ENCODE results near the gene GSTA2.

GSTA2 gene

GRCh38 chr6:52729576-52729975 lies 33.7 kb downstream of the GSTA2 start:
- no peaks in the 10 kb centered on the region for H3K9me3 ChIP-seq (ENCODE audit: control insufficient read depth, low read length)
- H3K9ac ChIP-seq = no peak overlapping the region
- H3K4me3 ChIP-seq (ENCODE audit: low read depth, low read length) = no peak overlapping the region
- no peak overlapping the region for H2AFZ ChIP-seq
- no peak for TF ChIP-seq CTCF (IDR thresholded peaks at IDR 0.05)
- no peak overlapping the region for H3K4me2 ChIP-seq (ENCODE audit: low read length)
- no peaks in the 10 kb centered on the region for H3K27me3 ChIP-seq (ENCODE audit: control insufficient read depth, insufficient read depth, low read length)
- no peaks in the 10 kb centered on the region for H3K79me2 ChIP-seq
- no peaks in the 10 kb centered on the region for H3K36me3 ChIP-seq (ENCODE audit: control insufficient read depth, insufficient read depth, low read length)
- no peak overlapping the region for H3K27ac ChIP-seq
- H3K4me1 ChIP-seq = no peaks in the 10 kb centered on the region

- Histone ChIP-seq H3K27me3 (ENCODE audit: control insufficient read depth, insufficient read depth, low read length) (no peaks in the 10 kb centered on the region), H3K9ac (no peak overlapping the region), H2AFZ (no peak overlapping the region), H3K4me2 (ENCODE audit: low read length) (no peak overlapping the region), H3K9me3 (ENCODE audit: control insufficient read depth, low read length) (no peaks in the 10 kb centered on the region), H3K36me3 (ENCODE audit: control insufficient read depth, insufficient read depth, low read length) (no peaks in the 10 kb centered on the region), H3K27ac (no peak overlapping the region), H3K4me3 (ENCODE audit: low read depth, low read length) (no peak overlapping the region), H3K4me1 (no peaks in the 10 kb centered on the region), H3K79me2 (no peaks in the 10 kb centered on the region)
- TF ChIP-seq CTCF (IDR thresholded peaks at IDR 0.05) = no peak
These were observed 34.9 kb downstream of the GSTA2 start for GRCh38 chr6:52728394-52728793.

GRCh38 chr6:52727908-52728307 lies 35.4 kb downstream of the GSTA2 start:
- no peak overlapping the region for H3K4me3 ChIP-seq (ENCODE audit: low read depth, low read length)
- no peaks in the 10 kb centered on the region for H3K9me3 ChIP-seq (ENCODE audit: control insufficient read depth, low read length)
- H3K9ac ChIP-seq = no peak overlapping the region
- H3K36me3 ChIP-seq (ENCODE audit: control insufficient read depth, insufficient read depth, low read length) = no peaks in the 10 kb centered on the region
- no peak overlapping the region for H3K4me2 ChIP-seq (ENCODE audit: low read length)
- H2AFZ ChIP-seq = no peak overlapping the region
- H3K27me3 ChIP-seq (ENCODE audit: control insufficient read depth, insufficient read depth, low read length) = no peaks in the 10 kb centered on the region
- no peak for TF ChIP-seq CTCF (IDR thresholded peaks at IDR 0.05)
- H3K79me2 ChIP-seq = no peaks in the 10 kb centered on the region
- H3K4me1 ChIP-seq = no peaks in the 10 kb centered on the region
- no peak overlapping the region for H3K27ac ChIP-seq

GRCh38 chr6:52726741-52727535 lies 36.3 kb downstream of the GSTA2 start:
- H3K9me3 ChIP-seq (ENCODE audit: control insufficient read depth, low read length) = no peaks in the 10 kb centered on the region
- H3K27ac ChIP-seq = no peak overlapping the region
- H3K27me3 ChIP-seq (ENCODE audit: control insufficient read depth, insufficient read depth, low read length) = no peaks in the 10 kb centered on the region
- no peaks in the 10 kb centered on the region for H3K4me1 ChIP-seq
- H3K79me2 ChIP-seq = no peaks in the 10 kb centered on the region
- H3K9ac ChIP-seq = no peak overlapping the region
- no peak overlapping the region for H2AFZ ChIP-seq
- no peaks in the 10 kb centered on the region for H3K36me3 ChIP-seq (ENCODE audit: control insufficient read depth, insufficient read depth, low read length)
- no peak overlapping the region for H3K4me2 ChIP-seq (ENCODE audit: low read length)
- no peak for TF ChIP-seq CTCF (IDR thresholded peaks at IDR 0.05)
- H3K4me3 ChIP-seq (ENCODE audit: low read depth, low read length) = no peak overlapping the region

- Histone ChIP-seq H3K9ac (no peak overlapping the region), H3K36me3 (ENCODE audit: control insufficient read depth, insufficient read depth, low read length) (no peaks in the 10 kb centered on the region), H3K9me3 (ENCODE audit: control insufficient read depth, low read length) (no peaks in the 10 kb centered on the region), H2AFZ (no peak overlapping the region), H3K79me2 (no peaks in the 10 kb centered on the region), H3K4me3 (ENCODE audit: low read depth, low read length) (no peak overlapping the region), H3K27me3 (ENCODE audit: control insufficient read depth, insufficient read depth, low read length) (no peaks in the 10 kb centered on the region), H3K4me1 (no peaks in the 10 kb centered on the region), H3K4me2 (ENCODE audit: low read length) (no peak overlapping the region), H3K27ac (no peak overlapping the region)
- TF ChIP-seq CTCF (IDR thresholded peaks at IDR 0.05) = no peak
These were observed 37.1 kb downstream of the GSTA2 start for GRCh38 chr6:52726193-52726542.
